CD4-positive, alpha-beta memory T cell (primary cell): ENCODE data around the gene FNIP2. TPM values are rescaled to one million over a fixed set of nuclear protein-coding genes. Genes with fewer than 3 reads are reported as not detected.

ENCODE experiments used
- CTCF ChIA-PET: fragments of 350-600 bp; sonication (Branson Sonifier 250); formaldehyde crosslinking; loops from one replicate; lab custom pipeline; 2021; ENCODE audit warnings: inconsistent platforms; ENCODE audit not compliant: partially characterized antibody; lab: Charles Lee
- POLR2A ChIA-PET: fragments of 350-600 bp; sonication (Branson Sonifier 250); formaldehyde crosslinking; loops from one replicate; lab custom pipeline; 2021; ENCODE audit not compliant: partially characterized antibody; lab: Charles Lee
- DNase-seq, 5 donors: peaks; one replicate each; pipeline versions ENCODE4 v3.0.0 to v3.0.0-alpha.2; 2020 to 2022; ENCODE audit warnings: mixed read lengths in 1 of 5
- H3K27ac ChIP-seq: one replicate; pipeline ENCODE4 v1.7.0; 2013; ENCODE audit warnings: low read depth, low read length
- H3K27me3 ChIP-seq: 2 replicates; pipeline ENCODE4 v1.7.0; 2013; ENCODE audit warnings: mild to moderate bottlenecking, low read length, moderate library complexity; ENCODE audit not compliant: insufficient read depth
- H3K36me3 ChIP-seq: 2 replicates; pipeline ENCODE4 v1.7.0; 2013; ENCODE audit warnings: mild to moderate bottlenecking, low read length, moderate library complexity; ENCODE audit not compliant: insufficient read depth
- H3K4me1 ChIP-seq: 2 replicates; pipeline ENCODE4 v1.7.0; 2013; ENCODE audit warnings: mild to moderate bottlenecking, low read length, moderate library complexity; ENCODE audit not compliant: insufficient read depth
- H3K4me3 ChIP-seq, 2 donors: one replicate each; pipeline ENCODE4 v1.7.0; 2013; ENCODE audit warnings: low read length in 2 of 2, mild to moderate bottlenecking in 1 of 2
- H3K9me3 ChIP-seq, 2 donors: one replicate each; pipeline ENCODE4 v1.7.0; 2013; ENCODE audit warnings: low read length in 2 of 2, control low read depth in 1 of 2; ENCODE audit not compliant: control insufficient read depth in 1 of 2
- H3K27ac Mint-ChIP-seq, 7 donors: one replicate each; pipeline ENCODE4 v1.8.0; 2020 to 2021; ENCODE audit warnings: mixed read lengths in 7 of 7, mild to moderate bottlenecking in 6 of 7, inconsistent platforms in 3 of 7, moderate library complexity in 3 of 7
- H3K27me3 Mint-ChIP-seq, 2 donors: one replicate each; pipeline ENCODE4 v1.8.0; 2020 to 2021; ENCODE audit warnings: mixed read lengths in 2 of 2
- H3K36me3 Mint-ChIP-seq, 2 donors: one replicate each; pipeline ENCODE4 v1.8.0; 2020 to 2021; ENCODE audit warnings: mixed read lengths in 2 of 2, inconsistent platforms in 1 of 2, mild to moderate bottlenecking in 1 of 2
- H3K4me1 Mint-ChIP-seq, 4 donors: one replicate each; pipeline ENCODE4 v1.8.0; 2020 to 2021; ENCODE audit warnings: mixed read lengths in 4 of 4, mild to moderate bottlenecking in 1 of 4
- H3K4me3 Mint-ChIP-seq, 8 donors: one replicate each; pipeline ENCODE4 v1.8.0; 2020 to 2021; ENCODE audit warnings: mixed read lengths in 8 of 8, mild to moderate bottlenecking in 7 of 8, moderate library complexity in 6 of 8, inconsistent platforms in 3 of 8
- H3K9me3 Mint-ChIP-seq, 8 donors: one replicate each; pipeline ENCODE4 v1.8.0; 2020 to 2021; ENCODE audit warnings: mixed read lengths in 8 of 8, mild to moderate bottlenecking in 5 of 8, inconsistent platforms in 3 of 8, moderate library complexity in 1 of 8
- intact Hi-C: fragments of 100-400 bp; cut with micrococcal nuclease; formaldehyde crosslinking; loops from one replicate; pipeline ENCODE4 v1.15.1; 2023
- polyA plus RNA-seq, 2 donors: library from polyadenylated mRNA; unstranded; fragments of 300-500 nt; fragmentation: Illumina TruSeq; gene quantifications; one replicate each; pipeline ENCODE4 v1.2.3, GENCODE V29; 2021
- total RNA-seq, 2 experiments: library from RNA; stranded (reverse); gene quantifications; one replicate each; pipeline ENCODE4 v1.2.3, GENCODE V29; 2021

The FNIP2 gene
- total and polyA plus RNA-seq, 4 experiments from 2014 or later = 2.4 to 9.4 (median 6.4) TPM

DNA sequence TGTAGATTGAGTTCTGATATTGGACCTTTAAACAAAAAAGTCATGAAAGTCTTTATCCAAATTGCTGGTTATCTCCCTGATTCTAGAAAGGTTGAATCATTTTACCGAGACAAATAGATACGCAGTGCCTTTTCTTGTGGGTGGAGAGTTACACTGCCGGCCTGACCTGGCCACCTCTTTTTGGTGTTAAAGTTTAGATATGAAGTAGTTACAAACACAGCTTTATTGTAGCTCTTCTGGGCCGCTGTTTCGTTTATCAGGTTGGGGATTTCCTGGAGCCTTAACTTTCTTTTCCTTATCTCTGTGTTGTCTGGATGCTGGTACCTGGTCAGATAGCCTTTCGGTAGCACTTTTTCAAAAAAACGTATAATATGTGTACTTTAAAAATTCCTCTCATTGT lies 31.0 kb downstream of the FNIP2 start:
- peak overlapping the region in 1 of 8 donors; percentile 17 for H3K4me3 Mint-ChIP-seq
- H3K36me3 Mint-ChIP-seq = no peaks in the 10 kb centered on the region
- ChIA-PET CTCF (interaction anchor here (1.1 kb wide), 1 partner anchor 52 kb away, joined by 3 read pairs; no protein-coding TSS in a partner anchor), POLR2A (no interaction called here)
- H3K27me3 Mint-ChIP-seq = no peaks in the 10 kb centered on the region
- Histone ChIP-seq H3K27me3 (no peaks in the 10 kb centered on the region), H3K27ac (no peak overlapping the region), H3K36me3 (no peaks in the 10 kb centered on the region), H3K4me3 (no peak overlapping the region), H3K4me1 (no peaks in the 10 kb centered on the region), H3K9me3 (no peaks in the 10 kb centered on the region)
- H3K9me3 Mint-ChIP-seq = no peaks in the 10 kb centered on the region
- intact Hi-C loops = no loop called here
- DNase-seq = no peak
- H3K27ac Mint-ChIP-seq = peak overlapping the region in 2 of 7 donors; percentile 16 to 47
- peaks cover 6 to 23% (median 10%) of the 10 kb centered on the region in 4 donors for H3K4me1 Mint-ChIP-seq

DNA sequence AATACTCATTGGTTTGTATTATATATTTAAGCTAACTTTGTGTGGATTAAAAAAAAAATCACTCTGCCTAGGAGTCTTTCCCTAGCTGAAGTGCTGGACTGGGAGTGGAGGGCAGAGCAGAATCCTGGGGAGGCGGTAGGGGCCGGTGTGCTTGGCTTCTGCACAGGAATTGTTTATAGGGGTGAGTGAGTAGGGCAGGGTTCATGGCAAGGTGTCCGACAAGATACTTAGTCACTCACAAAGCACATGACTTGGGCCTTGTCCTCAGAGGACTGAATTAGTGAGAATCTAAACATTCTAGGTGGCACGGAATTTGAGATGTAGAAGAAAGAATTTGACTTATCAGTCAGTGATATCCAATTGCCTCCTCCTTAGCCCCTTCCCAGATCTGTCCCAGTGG lies 32.2 kb downstream of the FNIP2 start:
- H3K27ac Mint-ChIP-seq = peak overlapping the region in 1 of 7 donors; percentile 69
- Histone ChIP-seq H3K9me3 (no peaks in the 10 kb centered on the region), H3K4me1 (no peaks in the 10 kb centered on the region), H3K4me3 (no peak overlapping the region), H3K27ac (no peak overlapping the region), H3K27me3 (no peaks in the 10 kb centered on the region), H3K36me3 (no peaks in the 10 kb centered on the region)
- intact Hi-C loops = no loop called here
- ChIA-PET CTCF (no interaction called here), POLR2A (no interaction called here)
- no peaks in the 10 kb centered on the region for H3K36me3 Mint-ChIP-seq
- DNase-seq = no peak
- no peaks in the 10 kb centered on the region for H3K27me3 Mint-ChIP-seq
- H3K4me1 Mint-ChIP-seq = peaks cover 6 to 23% (median 10%) of the 10 kb centered on the region in 4 donors
- H3K9me3 Mint-ChIP-seq = no peaks in the 10 kb centered on the region
- no peak overlapping the region for H3K4me3 Mint-ChIP-seq

DNA sequence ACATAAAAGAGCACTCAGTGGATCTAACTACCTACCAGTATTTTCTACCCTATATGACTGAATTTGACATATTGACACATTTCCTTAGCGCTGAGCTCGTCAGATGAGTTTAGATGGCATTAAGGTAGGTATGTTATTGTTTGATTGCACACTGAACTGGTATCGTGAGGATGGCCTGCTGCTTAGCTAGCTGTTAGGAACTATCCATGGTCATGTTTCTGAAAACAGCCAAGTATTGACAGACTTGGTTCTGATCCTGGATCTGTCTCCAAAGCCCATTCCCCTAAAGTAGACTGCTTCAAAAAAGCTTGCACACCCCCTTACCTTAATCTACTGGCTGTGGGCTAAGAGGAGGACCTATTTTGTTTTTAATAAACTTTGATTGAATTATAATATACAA lies 32.9 kb downstream of the FNIP2 start:
- H3K9me3 Mint-ChIP-seq = no peaks in the 10 kb centered on the region
- intact Hi-C loops = no loop called here
- peak overlapping the region in 1 of 7 donors; percentile 27 for H3K27ac Mint-ChIP-seq
- Histone ChIP-seq H3K4me1 (no peaks in the 10 kb centered on the region), H3K36me3 (no peaks in the 10 kb centered on the region), H3K4me3 (no peak overlapping the region), H3K9me3 (no peaks in the 10 kb centered on the region), H3K27me3 (no peaks in the 10 kb centered on the region), H3K27ac (no peak overlapping the region)
- no peaks in the 10 kb centered on the region for H3K36me3 Mint-ChIP-seq
- POLR2A ChIA-PET = no interaction called here
- no peak for DNase-seq
- H3K27me3 Mint-ChIP-seq = no peaks in the 10 kb centered on the region
- CTCF ChIA-PET = no interaction called here
- no peak overlapping the region for H3K4me3 Mint-ChIP-seq
- H3K4me1 Mint-ChIP-seq = peaks cover 6 to 23% (median 10%) of the 10 kb centered on the region in 4 donors

DNA sequence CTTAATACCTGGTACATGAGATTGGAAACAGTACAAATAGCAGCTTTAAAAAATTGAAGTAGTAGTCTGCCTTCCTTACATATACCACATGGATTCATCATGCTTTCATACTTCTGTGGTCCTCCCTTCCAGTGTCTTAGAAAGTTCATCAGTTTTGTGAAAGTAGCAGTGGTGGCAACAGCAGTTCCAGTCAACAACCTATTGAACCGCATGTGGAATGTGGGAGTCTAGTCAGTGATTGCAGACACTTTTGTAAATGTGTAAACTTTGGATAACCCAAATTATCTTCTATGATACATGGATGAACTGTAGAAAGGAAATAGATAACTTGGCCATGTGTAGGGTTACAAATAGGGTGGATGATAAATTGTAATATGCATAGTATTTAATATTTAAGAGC lies 34.1 kb downstream of the FNIP2 start:
- Histone ChIP-seq H3K36me3 (no peaks in the 10 kb centered on the region), H3K4me1 (no peaks in the 10 kb centered on the region), H3K9me3 (no peaks in the 10 kb centered on the region), H3K27ac (no peak overlapping the region), H3K27me3 (no peaks in the 10 kb centered on the region), H3K4me3 (no peak overlapping the region)
- no peak overlapping the region for H3K4me3 Mint-ChIP-seq
- peaks cover 6 to 23% (median 10%) of the 10 kb centered on the region in 4 donors for H3K4me1 Mint-ChIP-seq
- intact Hi-C loops = no loop called here
- POLR2A ChIA-PET = no interaction called here
- CTCF ChIA-PET = no interaction called here
- H3K27me3 Mint-ChIP-seq = no peaks in the 10 kb centered on the region
- H3K27ac Mint-ChIP-seq = peak overlapping the region in 2 of 7 donors; percentile 7 to 75
- H3K36me3 Mint-ChIP-seq = no peaks in the 10 kb centered on the region
- H3K9me3 Mint-ChIP-seq = no peaks in the 10 kb centered on the region
- DNase-seq = no peak

DNA sequence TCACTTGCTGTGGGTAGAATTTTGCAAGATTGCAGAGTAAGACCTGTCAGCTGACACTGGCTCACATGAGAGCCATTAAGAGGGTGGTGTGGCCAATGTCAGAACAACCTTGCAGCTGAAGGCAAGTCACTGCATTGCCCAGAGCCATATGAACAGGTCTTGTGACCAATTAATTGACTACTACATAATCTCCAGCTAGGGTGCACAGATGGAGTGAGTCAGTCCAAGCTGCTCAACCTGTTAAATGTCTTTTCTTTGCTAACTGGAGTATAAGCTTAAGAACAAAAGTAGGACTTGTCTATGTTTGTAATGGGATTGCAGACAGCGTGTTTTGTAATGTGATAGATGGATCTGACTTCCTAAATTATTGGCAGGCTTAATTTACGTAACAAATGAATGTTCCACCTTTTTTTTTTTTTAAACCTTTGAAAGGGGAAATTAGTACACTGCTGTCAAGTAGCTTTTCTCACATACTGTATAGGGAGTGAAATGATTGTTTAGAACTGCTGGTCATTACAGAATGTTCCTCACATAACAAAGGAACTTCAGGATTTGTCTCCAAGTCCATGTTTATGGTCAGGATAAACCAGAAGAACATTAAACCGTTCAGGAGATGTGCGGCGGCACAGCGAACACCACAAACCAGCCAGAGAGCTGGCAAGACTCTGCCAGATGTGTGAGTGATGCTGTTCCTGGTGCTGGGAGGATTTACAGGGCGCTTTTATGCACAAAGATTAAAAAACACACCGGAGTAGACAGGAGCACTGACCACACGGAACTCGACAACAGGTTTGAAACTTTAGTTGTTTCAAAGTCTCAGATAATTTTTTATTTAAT lies 37.0 kb downstream of the FNIP2 start:
- CTCF ChIA-PET = no interaction called here
- POLR2A ChIA-PET = no interaction called here
- peaks cover 13 to 37% (median 25%) of the 10 kb centered on the region in 4 donors for H3K4me1 Mint-ChIP-seq
- DNase-seq = no peak
- no peaks in the 10 kb centered on the region for H3K9me3 ChIP-seq
- no peak overlapping the region for H3K4me3 ChIP-seq
- H3K27me3 Mint-ChIP-seq = no peaks in the 10 kb centered on the region
- no peaks in the 10 kb centered on the region for H3K36me3 Mint-ChIP-seq
- H3K4me1 ChIP-seq = peaks cover 16% of the 10 kb centered on the region
- H3K27ac ChIP-seq = no peak overlapping the region
- H3K27ac Mint-ChIP-seq = no peak overlapping the region
- H3K36me3 ChIP-seq = no peaks in the 10 kb centered on the region
- intact Hi-C loops = no loop called here
- H3K27me3 ChIP-seq = no peaks in the 10 kb centered on the region
- H3K9me3 Mint-ChIP-seq = no peaks in the 10 kb centered on the region
- no peak overlapping the region for H3K4me3 Mint-ChIP-seq

DNA sequence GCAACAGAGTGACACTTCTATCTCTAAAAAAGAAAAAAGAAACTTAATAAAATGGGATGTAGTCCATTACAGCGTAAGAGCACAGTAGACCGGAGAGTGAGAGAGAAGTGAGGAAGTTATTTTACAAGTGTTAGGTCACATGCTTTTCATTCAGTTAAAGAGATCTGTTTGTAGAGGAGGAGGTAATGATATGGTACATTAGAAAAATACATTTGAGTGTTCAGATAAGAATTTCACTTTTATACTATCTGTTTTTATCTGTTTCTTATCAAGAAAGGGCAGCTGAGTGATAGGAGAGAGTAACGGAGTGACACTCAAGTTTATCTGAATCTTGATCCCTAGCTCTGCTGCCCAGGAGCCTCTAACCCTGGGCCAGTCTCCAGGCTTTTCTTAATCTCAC lies 38.9 kb downstream of the FNIP2 start:
- Histone ChIP-seq H3K36me3 (no peaks in the 10 kb centered on the region), H3K4me3 (no peak overlapping the region), H3K9me3 (no peaks in the 10 kb centered on the region), H3K4me1 (peaks cover 27% of the 10 kb centered on the region), H3K27ac (no peak overlapping the region), H3K27me3 (no peaks in the 10 kb centered on the region)
- intact Hi-C loops = no loop called here
- peaks cover 22 to 48% (median 36%) of the 10 kb centered on the region in 4 donors for H3K4me1 Mint-ChIP-seq
- ChIA-PET POLR2A (no interaction called here), CTCF (no interaction called here)
- H3K9me3 Mint-ChIP-seq = no peaks in the 10 kb centered on the region
- DNase-seq = no peak
- no peak overlapping the region for H3K27ac Mint-ChIP-seq
- no peaks in the 10 kb centered on the region for H3K36me3 Mint-ChIP-seq
- no peaks in the 10 kb centered on the region for H3K27me3 Mint-ChIP-seq
- no peak overlapping the region for H3K4me3 Mint-ChIP-seq

DNA sequence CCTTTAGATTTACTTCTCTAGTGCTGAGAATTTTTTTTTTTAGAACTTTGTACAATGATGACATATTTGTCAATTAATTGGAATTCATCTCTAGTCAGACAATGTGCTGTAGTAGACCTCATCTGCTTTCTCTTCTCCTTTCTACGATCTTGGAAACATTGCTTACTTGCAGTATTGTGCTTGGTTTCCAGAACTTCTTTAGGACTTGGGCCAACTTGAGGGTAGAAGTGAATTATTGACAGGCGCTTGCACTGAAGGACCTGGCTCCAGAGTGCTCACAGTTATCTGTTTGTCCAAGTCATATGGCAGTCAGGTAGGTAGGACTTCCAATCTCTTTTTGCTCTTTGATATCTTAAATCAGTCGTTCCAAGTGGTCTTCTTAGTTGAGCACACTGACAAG lies 39.6 kb downstream of the FNIP2 start:
- no peak overlapping the region for H3K4me3 Mint-ChIP-seq
- H3K4me3 ChIP-seq = no peak overlapping the region
- no peak for DNase-seq
- no peaks in the 10 kb centered on the region for H3K9me3 ChIP-seq
- H3K36me3 ChIP-seq = no peaks in the 10 kb centered on the region
- H3K4me1 ChIP-seq = peaks cover 27% of the 10 kb centered on the region
- no peak overlapping the region for H3K27ac ChIP-seq
- H3K9me3 Mint-ChIP-seq = no peaks in the 10 kb centered on the region
- intact Hi-C loops = no loop called here
- H3K27me3 Mint-ChIP-seq = no peaks in the 10 kb centered on the region
- H3K36me3 Mint-ChIP-seq = no peaks in the 10 kb centered on the region
- H3K4me1 Mint-ChIP-seq = peaks cover 24 to 45% (median 33%) of the 10 kb centered on the region in 4 donors
- no peaks in the 10 kb centered on the region for H3K27me3 ChIP-seq
- H3K27ac Mint-ChIP-seq = peak overlapping the region in 3 of 7 donors; percentile 14 to 68 (median 66)
- ChIA-PET POLR2A (no interaction called here), CTCF (no interaction called here)
